A673 (cell line): ENCODE measurements around the gene GSTT4.
"Not testable (repeated sequence)": the region's sequence is repeated elsewhere in the genome, so short reads cannot be mapped to it uniquely, and the experiment has no call there.

Experiments used
- CTCF ChIP-seq: fragments of 300-800, 200-600 bp; sonication (generic); conservative IDR thresholded peaks from 2 replicates; pipeline ENCODE4 v1.5.1; 2017; ENCODE audit warnings: low read depth, mild to moderate bottlenecking, antibody characterized with exemption, low read length, moderate library complexity, mixed read lengths
- EZH2 ChIP-seq: fragments of 200-600 bp; sonication (generic); IDR thresholded peaks from 2 replicates; pipeline ENCODE4 v1.6.1; 2017; ENCODE audit warnings: borderline replicate concordance, low read depth, mild to moderate bottlenecking, mixed read lengths, antibody characterized with exemption, low read length; ENCODE audit not compliant: poor library complexity, severe bottlenecking

GRCh38 chr22:23986089-23986488 lies 19.2 kb downstream of the GSTT4 start:
- TF ChIP-seq EZH2, CTCF: not testable (repeated sequence)
